Dendritic cell treated with granulocyte-macrophage colony-stimulating factor and Interleukin-4, amounts not matched to agents 40 ng/mL and 50 ng/mL, for 4 days (primary cell): Measurements from ENCODE around the gene MXD1.

ENCODE experiments used
- H3K27ac Mint-ChIP-seq: one replicate; pipeline ENCODE4 v1.8.0; 2022; ENCODE audit warnings: mild to moderate bottlenecking, mixed read lengths
- H3K27me3 Mint-ChIP-seq: one replicate; pipeline ENCODE4 v1.8.0; 2022; ENCODE audit warnings: mild to moderate bottlenecking, mixed read lengths
- H3K36me3 Mint-ChIP-seq: one replicate; pipeline ENCODE4 v1.8.0; 2022; ENCODE audit warnings: low read depth, mixed read lengths
- H3K4me1 Mint-ChIP-seq: one replicate; pipeline ENCODE4 v1.8.0; 2022; ENCODE audit warnings: low read depth, mixed read lengths
- H3K4me3 Mint-ChIP-seq: one replicate; pipeline ENCODE4 v1.8.0; 2022; ENCODE audit warnings: mild to moderate bottlenecking, moderate library complexity, mixed read lengths
- H3K9me3 Mint-ChIP-seq: one replicate; pipeline ENCODE4 v1.8.0; 2022; ENCODE audit warnings: mixed read lengths
- intact Hi-C: fragments of 100-400 bp; cut with micrococcal nuclease; formaldehyde crosslinking; loops from one replicate; pipeline ENCODE4 v1.15.0; 2022

The MXD1 gene

GRCh38 chr2:69952336-69953115 lies 37.6 kb downstream of the MXD1 start:
- Mint-ChIP-seq H3K27me3 (peaks cover 4% of the 10 kb centered on the region), H3K9me3 (no peaks in the 10 kb centered on the region), H3K27ac (peak overlapping the region; percentile 38), H3K4me3 (no peak overlapping the region), H3K4me1 (peaks cover 66% of the 10 kb centered on the region), H3K36me3 (no peaks in the 10 kb centered on the region)
- intact Hi-C loops = no loop called here

DNA sequence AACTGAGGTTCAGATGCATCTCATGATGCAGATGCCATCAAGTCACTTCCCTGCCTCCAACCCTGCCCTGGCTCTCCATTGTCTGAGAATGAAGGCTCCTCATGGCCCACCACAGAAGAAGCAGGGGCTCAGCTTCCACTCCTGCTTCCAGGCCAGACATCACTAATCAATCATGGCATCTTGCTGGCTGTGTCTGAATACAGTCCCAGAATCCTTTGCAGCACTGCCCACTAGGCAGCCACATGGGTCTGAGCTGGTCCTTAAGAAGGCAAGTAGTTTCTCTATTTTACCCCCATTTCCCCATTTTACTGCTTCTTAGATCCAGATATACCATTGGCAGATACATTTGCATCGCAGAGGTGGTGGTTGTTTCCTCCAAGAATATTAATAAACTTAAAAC lies 39.2 kb downstream of the MXD1 start:
- Mint-ChIP-seq H3K4me3 (no peak overlapping the region), H3K27ac (peak overlapping the region; percentile 2), H3K4me1 (peaks cover 55% of the 10 kb centered on the region), H3K9me3 (no peaks in the 10 kb centered on the region), H3K36me3 (no peaks in the 10 kb centered on the region), H3K27me3 (peaks cover under 1% of the 10 kb centered on the region)
- intact Hi-C loops = no loop called here

GRCh38 chr2:69955029-69955428 lies 40.1 kb downstream of the MXD1 start:
- Mint-ChIP-seq H3K27ac (no peak overlapping the region), H3K4me3 (no peak overlapping the region), H3K36me3 (no peaks in the 10 kb centered on the region), H3K27me3 (peaks cover 4% of the 10 kb centered on the region), H3K4me1 (peaks cover 53% of the 10 kb centered on the region), H3K9me3 (no peaks in the 10 kb centered on the region)
- intact Hi-C loops = no loop called here

DNA sequence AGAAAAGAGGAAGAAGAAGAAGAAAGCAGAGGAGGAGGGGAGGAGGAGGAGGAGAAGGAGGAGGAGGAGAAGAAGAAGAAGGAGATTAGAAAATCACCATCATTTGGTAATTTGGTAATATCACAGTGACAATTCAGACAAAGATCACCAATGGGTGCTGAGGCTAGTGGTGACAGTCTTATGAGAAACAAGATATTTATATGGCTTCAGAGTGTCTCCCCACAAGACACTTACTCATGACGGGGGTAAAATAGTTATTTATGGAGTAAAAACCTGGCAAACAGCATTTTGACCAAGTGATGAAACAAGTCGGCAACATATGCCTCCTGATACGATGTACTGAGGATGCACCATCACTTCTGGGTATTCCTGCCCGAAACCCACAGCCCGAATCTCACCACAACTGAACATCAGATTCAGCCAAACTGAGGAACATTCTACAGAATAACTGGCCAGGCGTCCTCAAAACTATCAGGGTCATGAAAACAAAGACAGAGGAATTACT lies 41.6 kb downstream of the MXD1 start:
- Mint-ChIP-seq H3K27me3 (peaks cover 4% of the 10 kb centered on the region), H3K27ac (no peak overlapping the region), H3K4me3 (no peak overlapping the region), H3K4me1 (peaks cover 53% of the 10 kb centered on the region), H3K9me3 (no peaks in the 10 kb centered on the region), H3K36me3 (no peaks in the 10 kb centered on the region)
- intact Hi-C loops = no loop called here

DNA sequence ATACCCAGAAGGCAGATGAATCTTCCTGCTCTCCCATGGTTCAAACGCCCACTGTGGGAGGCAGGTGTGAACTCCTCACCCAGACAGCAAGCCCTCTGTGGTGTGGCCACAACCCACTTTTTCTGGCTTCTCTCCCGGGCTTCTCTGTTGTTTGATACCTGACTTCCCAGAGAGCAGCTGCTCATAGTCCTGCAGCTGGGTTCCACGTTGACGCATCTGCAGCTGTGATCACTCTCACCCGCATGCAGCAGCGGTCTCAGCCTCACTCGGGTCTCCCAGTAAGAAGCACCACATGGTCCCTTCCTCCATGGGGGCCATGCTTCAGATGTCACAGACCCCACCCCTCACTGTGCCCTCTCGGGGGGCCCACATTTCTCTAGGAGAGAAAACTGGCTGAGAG lies 43.1 kb downstream of the MXD1 start:
- H3K4me1 Mint-ChIP-seq = peaks cover 49% of the 10 kb centered on the region
- peaks cover 4% of the 10 kb centered on the region for H3K27me3 Mint-ChIP-seq
- no peak overlapping the region for H3K27ac Mint-ChIP-seq
- no peak overlapping the region for H3K4me3 Mint-ChIP-seq
- intact Hi-C loops = no loop called here
- no peaks in the 10 kb centered on the region for H3K36me3 Mint-ChIP-seq
- H3K9me3 Mint-ChIP-seq = no peaks in the 10 kb centered on the region

DNA sequence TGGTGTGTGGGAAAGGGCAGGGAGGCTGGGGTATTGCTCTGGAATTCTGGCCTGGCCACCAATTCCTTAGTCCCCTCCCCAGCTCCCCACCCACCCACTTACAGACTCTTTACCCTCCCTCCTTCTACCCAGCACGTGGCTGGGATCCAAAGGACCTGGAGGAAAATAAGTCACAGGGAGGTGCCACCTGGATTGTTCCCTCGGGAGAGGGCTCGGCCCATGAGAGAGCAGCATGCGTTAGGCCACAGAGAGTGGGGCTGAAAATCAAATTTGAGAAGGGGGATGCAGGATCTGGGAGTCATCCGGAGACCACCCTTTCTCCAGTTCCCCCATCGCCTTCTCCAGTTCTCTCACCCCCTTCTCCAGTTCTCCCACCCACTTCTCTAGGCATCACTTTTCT lies 43.6 kb downstream of the MXD1 start:
- Mint-ChIP-seq H3K4me3 (no peak overlapping the region), H3K36me3 (no peaks in the 10 kb centered on the region), H3K27me3 (peaks cover 4% of the 10 kb centered on the region), H3K9me3 (no peaks in the 10 kb centered on the region), H3K4me1 (peaks cover 44% of the 10 kb centered on the region), H3K27ac (no peak overlapping the region)
- intact Hi-C loops = no loop called here

DNA sequence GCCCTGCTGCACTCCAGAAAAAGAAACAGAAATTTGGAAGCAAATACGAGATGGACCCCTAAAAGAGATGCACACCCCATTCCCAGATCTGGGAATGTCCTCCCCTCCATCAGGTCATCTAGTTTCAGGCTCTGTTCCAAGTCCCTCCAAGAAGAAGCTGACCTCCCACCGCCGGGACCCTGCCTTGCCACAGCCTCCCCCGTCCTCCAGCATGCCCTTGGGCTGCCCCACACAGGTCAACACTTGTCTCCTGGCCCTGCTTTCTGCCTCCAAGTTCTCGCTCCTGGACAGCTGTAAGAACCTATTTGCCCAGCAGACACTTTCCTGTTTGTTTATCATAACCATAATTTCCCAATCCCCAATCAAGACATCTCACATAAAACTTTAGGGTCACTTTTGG lies 44.5 kb downstream of the MXD1 start:
- no peak overlapping the region for H3K4me3 Mint-ChIP-seq
- H3K9me3 Mint-ChIP-seq = no peaks in the 10 kb centered on the region
- H3K27ac Mint-ChIP-seq = no peak overlapping the region
- peaks cover 43% of the 10 kb centered on the region for H3K4me1 Mint-ChIP-seq
- peaks cover 4% of the 10 kb centered on the region for H3K27me3 Mint-ChIP-seq
- no peaks in the 10 kb centered on the region for H3K36me3 Mint-ChIP-seq
- intact Hi-C loops = no loop called here

DNA sequence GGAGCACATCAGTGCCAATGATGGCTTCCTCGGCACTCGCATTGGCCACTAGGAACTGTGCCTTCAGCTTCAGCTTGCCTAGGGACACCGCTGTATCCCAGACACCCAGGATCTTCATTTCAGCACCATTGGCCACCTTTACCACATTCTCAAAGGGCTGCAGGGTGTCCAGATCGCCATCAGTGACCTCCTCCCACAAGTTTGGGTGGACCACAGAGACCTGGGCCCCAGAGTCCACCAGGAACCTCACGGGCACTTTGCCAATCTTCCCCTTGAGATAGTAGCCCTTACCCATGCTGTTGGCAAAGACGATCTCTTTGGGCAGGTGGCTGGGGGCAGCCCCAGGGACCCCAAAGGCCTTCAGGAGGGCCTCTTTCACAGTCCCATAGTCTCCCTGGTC lies 45.9 kb downstream of the MXD1 start:
- no peak overlapping the region for H3K4me3 Mint-ChIP-seq
- peaks cover 4% of the 10 kb centered on the region for H3K27me3 Mint-ChIP-seq
- intact Hi-C loops = no loop called here
- no peak overlapping the region for H3K27ac Mint-ChIP-seq
- peaks cover 37% of the 10 kb centered on the region for H3K4me1 Mint-ChIP-seq
- H3K36me3 Mint-ChIP-seq = no peaks in the 10 kb centered on the region
- no peaks in the 10 kb centered on the region for H3K9me3 Mint-ChIP-seq

DNA sequence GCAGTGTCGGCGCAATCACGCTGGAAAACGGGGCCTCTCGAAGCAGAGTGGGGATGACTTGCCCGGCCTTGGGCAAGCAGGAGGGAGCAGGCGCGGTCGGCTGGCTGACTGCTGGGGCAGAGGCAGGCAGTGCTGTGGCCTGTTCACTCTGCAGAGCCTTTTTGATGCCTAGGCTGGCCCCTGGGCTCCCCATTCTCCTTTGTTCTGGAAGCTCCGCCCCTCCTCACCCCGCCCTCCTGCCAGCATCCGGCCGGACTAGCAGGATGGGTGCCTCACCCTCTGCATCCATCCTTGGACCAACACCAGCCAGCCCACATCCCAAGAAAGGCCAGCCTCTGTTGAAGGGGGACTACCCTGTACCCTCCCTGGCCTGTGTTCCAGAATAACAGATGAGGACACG lies 46.6 kb downstream of the MXD1 start, which contains the start of gene ASPRV1:
Gene ASPRV1, minus strand, starts transcription at position 136 of the 400 bp plus-strand sequence. CDS start 195 bp downstream, outside the sequence.
- no peaks in the 10 kb centered on the region for H3K36me3 Mint-ChIP-seq
- no peak within 1 kb of the TSS for H3K27ac Mint-ChIP-seq
- H3K9me3 Mint-ChIP-seq = no peaks in the 10 kb centered on the region
- H3K4me1 Mint-ChIP-seq = peaks cover 31% of the 10 kb centered on the region
- H3K27me3 Mint-ChIP-seq = peaks cover 4% of the 10 kb centered on the region
- no peak within 1 kb of the TSS for H3K4me3 Mint-ChIP-seq
- intact Hi-C loops = no loop called here

GRCh38 chr2:69962986-69963730 lies 48.2 kb downstream of the MXD1 start:
- Mint-ChIP-seq H3K36me3 (no peaks in the 10 kb centered on the region), H3K27ac (no peak overlapping the region), H3K4me1 (peaks cover 16% of the 10 kb centered on the region), H3K27me3 (peaks cover 4% of the 10 kb centered on the region), H3K9me3 (no peaks in the 10 kb centered on the region), H3K4me3 (no peak overlapping the region)
- intact Hi-C loops = no loop called here

GRCh38 chr2:69964353-69964841 lies 49.5 kb downstream of the MXD1 start:
- Mint-ChIP-seq H3K36me3 (no peaks in the 10 kb centered on the region), H3K27ac (peak overlapping the region; percentile 62), H3K27me3 (peaks cover 1% of the 10 kb centered on the region), H3K4me1 (peaks cover 16% of the 10 kb centered on the region), H3K4me3 (no peak overlapping the region), H3K9me3 (no peaks in the 10 kb centered on the region)
- intact Hi-C loops = no loop called here

- no peaks in the 10 kb centered on the region for H3K27me3 Mint-ChIP-seq
- no peak overlapping the region for H3K4me3 Mint-ChIP-seq
- H3K36me3 Mint-ChIP-seq = no peaks in the 10 kb centered on the region
- no peaks in the 10 kb centered on the region for H3K9me3 Mint-ChIP-seq
- H3K27ac Mint-ChIP-seq = peak overlapping the region; percentile 38
- intact Hi-C loops = no loop called here
- H3K4me1 Mint-ChIP-seq = peaks cover 16% of the 10 kb centered on the region
These were observed 51.0 kb downstream of the MXD1 start for GRCh38 chr2:69965756-69966445.

DNA sequence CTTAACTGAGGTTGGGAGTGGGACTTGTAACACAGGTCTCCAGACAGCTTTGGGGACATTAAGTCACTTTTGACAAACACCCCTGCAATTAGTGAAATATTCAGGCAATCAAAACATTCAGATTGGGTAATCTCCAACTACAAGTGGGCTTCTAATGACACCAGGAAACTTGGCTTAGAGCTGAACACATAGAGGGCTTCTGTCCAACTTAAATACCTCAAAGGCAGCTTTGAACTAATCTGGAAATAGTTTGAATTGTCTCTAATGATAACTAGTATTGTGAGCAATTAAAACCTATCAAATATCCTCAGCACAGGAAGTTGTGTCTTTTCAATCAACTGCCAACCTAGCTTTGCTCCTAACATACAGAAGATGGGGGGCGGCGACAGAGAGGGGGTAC lies 51.6 kb downstream of the MXD1 start:
- intact Hi-C loops = no loop called here
- Mint-ChIP-seq H3K27me3 (no peaks in the 10 kb centered on the region), H3K9me3 (no peaks in the 10 kb centered on the region), H3K4me1 (peaks cover 16% of the 10 kb centered on the region), H3K4me3 (no peak overlapping the region), H3K27ac (no peak overlapping the region), H3K36me3 (no peaks in the 10 kb centered on the region)

GRCh38 chr2:69968609-69969008 lies 53.7 kb downstream of the MXD1 start:
- no peak overlapping the region for H3K27ac Mint-ChIP-seq
- intact Hi-C loops = no loop called here
- peaks cover 11% of the 10 kb centered on the region for H3K4me1 Mint-ChIP-seq
- no peaks in the 10 kb centered on the region for H3K9me3 Mint-ChIP-seq
- no peaks in the 10 kb centered on the region for H3K36me3 Mint-ChIP-seq
- H3K27me3 Mint-ChIP-seq = no peaks in the 10 kb centered on the region
- no peak overlapping the region for H3K4me3 Mint-ChIP-seq
